HEK293T (cell line): ENCODE results near the gene KCNA1.

Experiments
- ARNT ChIP-seq: fragments of 450-650 bp; IDR thresholded peaks from 2 replicates; pipeline ENCODE4 v1.6.1; 2017; ENCODE audit warnings: mild to moderate bottlenecking
- BHLHE40 ChIP-seq: fragments of 450-650 bp; IDR thresholded peaks from 2 replicates; pipeline ENCODE4 v1.6.1; 2016; ENCODE audit warnings: mild to moderate bottlenecking, moderate library complexity, borderline replicate concordance
- CTBP1 ChIP-seq: fragments of 450-650 bp; IDR thresholded peaks from 2 replicates; pipeline ENCODE4 v1.6.1; 2016; ENCODE audit warnings: borderline replicate concordance
- ELF4 ChIP-seq: fragments of 450-650 bp; IDR thresholded peaks from 2 replicates; pipeline ENCODE4 v1.6.1; 2017; ENCODE audit warnings: antibody characterized with exemption
- FOXA1 ChIP-seq: fragments of 450-650 bp; IDR thresholded peaks from 2 replicates; pipeline ENCODE4 v1.6.1; 2016; ENCODE audit warnings: mild to moderate bottlenecking
- FOXK2 ChIP-seq: fragments of 450-650 bp; IDR thresholded peaks from 2 replicates; pipeline ENCODE4 v1.6.1; 2016; ENCODE audit warnings: mild to moderate bottlenecking
- FOXM1 ChIP-seq: fragments of 450-650 bp; IDR thresholded peaks from 2 replicates; pipeline ENCODE4 v1.6.1; 2017; ENCODE audit warnings: mild to moderate bottlenecking, borderline replicate concordance
- L3MBTL2 ChIP-seq: fragments of 450-650 bp; conservative IDR thresholded peaks from 2 replicates; pipeline ENCODE4 v1.6.1; 2016; ENCODE audit warnings: mild to moderate bottlenecking
- LEF1 ChIP-seq: fragments of 450-650 bp; IDR thresholded peaks from 2 replicates; pipeline ENCODE4 v1.6.1; 2017; ENCODE audit warnings: mild to moderate bottlenecking, borderline replicate concordance
- NFRKB ChIP-seq: fragments of 450-650 bp; IDR thresholded peaks from 2 replicates; pipeline ENCODE4 v1.6.1; 2016; ENCODE audit warnings: mild to moderate bottlenecking, moderate library complexity
- SP1 ChIP-seq: fragments of 450-650 bp; IDR thresholded peaks from 2 replicates; pipeline ENCODE4 v1.6.1; 2017
- SUZ12 ChIP-seq: fragments of 450-650 bp; IDR thresholded peaks from 2 replicates; pipeline ENCODE4 v1.6.1; 2016; ENCODE audit warnings: mild to moderate bottlenecking
- TARDBP ChIP-seq: fragments of 450-650 bp; IDR thresholded peaks from 2 replicates; pipeline ENCODE4 v1.6.1; 2016
- ZNF384 ChIP-seq: fragments of 450-650 bp; IDR thresholded peaks from 2 replicates; pipeline ENCODE4 v1.6.1; 2016

DNA sequence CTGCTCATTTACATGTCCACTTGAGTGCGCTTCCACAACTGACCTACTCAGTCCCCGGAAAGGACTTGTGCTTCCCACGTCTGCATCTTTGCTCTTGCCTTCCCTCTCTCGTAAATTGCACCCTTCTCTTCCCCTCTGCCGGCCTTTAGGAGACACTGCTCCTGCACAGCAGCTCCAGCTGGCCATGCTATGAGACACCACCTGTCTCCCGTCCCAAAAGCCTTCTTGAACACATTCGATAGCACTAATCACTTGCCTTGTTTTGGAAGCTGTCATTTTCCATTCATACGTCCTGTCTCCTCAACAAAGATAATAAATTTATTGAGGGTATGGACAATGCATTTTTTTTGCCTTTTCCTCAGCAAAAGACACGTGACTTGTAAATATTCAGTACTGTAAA lies 15.7 kb upstream of the KCNA1 start:
- TF ChIP-seq FOXM1 = no peak
- TF ChIP-seq ELF4 = no peak
- TF ChIP-seq FOXK2 = no peak
- no peak for TF ChIP-seq ZNF384
- no peak for TF ChIP-seq SP1
- no peak for TF ChIP-seq CTBP1
- TF ChIP-seq LEF1 = no peak
- TF ChIP-seq FOXA1 = no peak
- TF ChIP-seq TARDBP = no peak
- no peak for TF ChIP-seq NFRKB
- TF ChIP-seq L3MBTL2 = no peak
- TF ChIP-seq BHLHE40 = no peak
- no peak for TF ChIP-seq SUZ12
- TF ChIP-seq ARNT = no peak
